HG03571 (cell line): Measurements from ENCODE around the gene ARL17B.
"Not testable (repeated sequence)": the region's sequence is repeated elsewhere in the genome, so short reads cannot be mapped to it uniquely, and the experiment has no call there.

Source experiments
- ATAC-seq: cut with Tn5 transposase; IDR thresholded peaks from one replicate; pipeline ENCODE4 v1.9.1; 2021; ENCODE audit not compliant: unreplicated experiment

Gene ARL17B

GRCh38 chr17:46290906-46291546, 70.5 kb downstream of the ARL17B start:
- ATAC-seq: peak; percentile 90

DNA sequence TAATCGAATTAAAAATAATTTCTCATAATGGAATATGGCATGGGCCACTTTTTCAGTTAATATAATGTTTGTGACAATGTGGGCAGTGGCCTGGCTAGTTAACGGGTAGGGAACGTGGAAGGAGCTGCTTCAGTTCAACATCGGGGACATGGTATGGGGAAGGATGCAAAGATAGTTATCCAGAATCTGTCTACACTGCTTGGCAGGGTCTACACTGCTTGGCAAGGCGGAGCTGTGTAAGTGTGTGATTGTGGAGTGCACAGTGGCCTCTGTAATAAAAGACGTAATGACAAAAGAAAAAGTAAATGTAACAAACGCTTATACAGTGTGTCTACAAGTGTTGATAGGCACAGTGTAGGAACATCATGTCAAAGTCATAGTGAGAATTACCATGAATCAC, 74.0 kb downstream of the ARL17B start:
- not testable (repeated sequence) for ATAC-seq

DNA sequence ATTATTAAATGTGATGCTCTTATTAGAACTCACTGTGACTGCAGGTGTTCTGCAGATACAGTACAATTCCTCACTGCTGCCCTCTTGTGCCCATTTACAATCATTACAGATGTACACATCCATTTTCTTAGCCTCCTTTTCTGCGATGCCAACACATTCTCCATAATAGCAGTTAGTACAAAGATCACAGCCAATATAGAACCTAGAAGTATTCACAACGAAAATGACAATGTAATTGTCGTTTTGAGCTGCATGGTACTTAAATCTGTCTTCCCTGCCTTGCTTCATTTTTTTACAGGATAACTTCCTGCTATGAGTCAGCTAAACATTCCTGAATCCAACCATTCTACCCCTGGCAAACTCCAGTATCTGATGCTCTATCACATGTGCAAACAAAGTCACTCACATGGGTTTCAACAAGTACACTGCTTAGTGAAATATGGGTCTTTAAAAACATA, 74.8 kb downstream of the ARL17B start:
- not testable (repeated sequence) for ATAC-seq

- not testable (repeated sequence) for ATAC-seq
Measured at GRCh38 chr17:46285500-46285899, 76.1 kb downstream of the ARL17B start.

DNA sequence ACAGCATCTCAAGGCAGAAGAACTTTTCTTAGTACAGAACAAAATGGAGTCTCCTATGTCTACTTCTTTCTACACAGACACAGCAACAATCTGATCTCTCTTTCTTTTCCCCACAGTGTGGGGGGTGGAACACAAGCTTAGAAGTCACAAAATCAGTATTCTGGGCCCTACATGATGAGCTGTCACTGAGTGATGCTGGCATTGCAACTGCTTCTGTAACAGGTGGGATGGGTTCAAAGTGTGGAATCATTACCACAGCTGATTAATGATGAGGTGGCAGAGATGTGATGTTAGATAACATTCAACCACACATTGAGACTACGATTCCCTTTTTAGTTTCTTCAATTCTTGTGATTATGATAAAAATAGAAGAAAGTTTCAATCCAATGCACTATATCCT, 77.1 kb downstream of the ARL17B start:
- not testable (repeated sequence) for ATAC-seq

- ATAC-seq: not testable (repeated sequence)
Measured at GRCh38 chr17:46282635-46283034, 78.9 kb downstream of the ARL17B start.

GRCh38 chr17:46281336-46281735, 80.2 kb downstream of the ARL17B start:
- ATAC-seq: not testable (repeated sequence)

DNA sequence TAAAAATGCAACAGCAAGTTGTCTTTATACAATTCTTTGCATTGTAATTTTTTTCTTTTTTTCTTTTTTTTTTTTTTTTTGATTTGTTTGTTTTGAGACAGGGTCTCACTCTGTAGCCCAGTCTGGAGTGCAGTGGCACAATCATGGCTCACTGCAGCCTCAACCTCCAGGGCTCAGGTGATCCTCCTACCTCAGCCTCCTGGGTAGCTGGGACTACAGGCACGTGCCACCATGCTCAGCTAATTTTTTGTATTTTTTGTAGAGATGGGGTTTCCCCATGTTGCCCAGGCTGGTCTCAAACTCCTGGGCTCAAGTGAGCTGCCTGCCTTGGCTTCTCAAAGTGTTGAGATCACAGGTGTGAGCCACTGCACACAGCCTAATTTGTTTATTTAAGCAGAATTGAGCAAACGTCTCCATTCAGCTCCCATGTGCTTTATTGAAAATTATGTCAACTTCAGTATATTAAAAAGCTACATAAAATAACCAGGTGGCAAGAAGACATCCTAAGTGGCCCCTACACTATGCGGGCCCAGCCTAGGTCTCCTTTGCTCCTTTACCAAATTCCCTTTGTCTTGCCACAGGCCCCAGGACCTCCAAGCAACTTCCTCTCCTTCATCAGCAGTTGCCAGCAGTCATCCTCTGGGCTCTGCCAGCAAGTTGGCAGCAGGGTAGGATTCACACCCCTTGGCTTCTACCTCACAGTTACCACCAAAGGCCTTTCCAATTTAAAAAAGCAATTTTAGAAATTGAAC, 84.7 kb downstream of the ARL17B start:
- not testable (repeated sequence) for ATAC-seq

- ATAC-seq: no peak
Measured at GRCh38 chr17:46274238-46274637, 87.3 kb downstream of the ARL17B start.

DNA sequence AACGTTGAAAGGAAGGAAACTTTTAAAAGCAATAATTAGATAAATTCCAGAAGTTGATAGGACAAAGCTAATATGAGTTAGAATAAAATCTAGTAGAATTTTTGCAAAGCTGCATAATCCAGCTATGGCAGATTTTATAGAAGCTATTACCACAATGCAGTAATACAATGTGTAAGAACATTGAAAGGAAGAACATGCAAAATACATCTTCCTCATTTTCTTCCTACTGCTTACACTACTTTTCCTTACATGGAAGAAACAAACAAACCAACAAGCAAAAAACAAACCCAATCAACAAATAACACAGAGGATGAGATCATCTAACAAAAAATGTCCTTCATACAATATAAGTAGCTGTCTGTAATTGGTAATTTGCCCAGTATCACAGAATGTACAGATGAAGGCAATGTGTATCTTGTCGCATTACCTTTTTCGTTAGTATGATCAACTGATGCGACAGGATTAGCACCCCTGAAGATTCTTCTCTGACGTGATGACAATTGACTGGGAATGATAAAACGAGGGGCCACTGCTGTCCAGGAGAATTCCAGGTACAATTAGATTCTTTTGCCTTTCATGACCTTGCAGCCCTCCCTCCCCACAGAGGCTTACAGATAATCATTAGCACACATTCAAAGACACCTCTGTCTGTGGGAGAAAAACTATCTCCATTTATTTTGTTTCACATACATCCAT, 87.9 kb downstream of the ARL17B start:
- no peak for ATAC-seq

DNA sequence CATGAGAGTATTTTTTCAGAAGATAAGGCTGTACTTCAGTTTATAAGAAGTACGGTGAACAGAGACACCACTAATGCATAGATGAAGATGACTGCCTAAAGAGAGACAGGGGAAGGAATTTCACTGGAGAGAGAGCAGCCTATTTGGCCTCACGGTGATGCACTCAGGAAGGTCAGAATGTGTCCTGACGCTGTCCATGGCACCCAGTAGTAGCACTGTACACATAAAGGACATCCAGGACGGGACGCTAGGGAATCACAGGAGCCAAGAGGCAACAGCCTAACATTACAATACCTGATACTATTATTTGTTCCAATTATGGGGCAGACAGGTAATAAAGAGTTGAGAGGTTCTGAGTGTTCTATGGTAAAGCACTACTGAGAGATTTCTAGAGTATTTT, 91.5 kb downstream of the ARL17B start:
- no peak for ATAC-seq

DNA sequence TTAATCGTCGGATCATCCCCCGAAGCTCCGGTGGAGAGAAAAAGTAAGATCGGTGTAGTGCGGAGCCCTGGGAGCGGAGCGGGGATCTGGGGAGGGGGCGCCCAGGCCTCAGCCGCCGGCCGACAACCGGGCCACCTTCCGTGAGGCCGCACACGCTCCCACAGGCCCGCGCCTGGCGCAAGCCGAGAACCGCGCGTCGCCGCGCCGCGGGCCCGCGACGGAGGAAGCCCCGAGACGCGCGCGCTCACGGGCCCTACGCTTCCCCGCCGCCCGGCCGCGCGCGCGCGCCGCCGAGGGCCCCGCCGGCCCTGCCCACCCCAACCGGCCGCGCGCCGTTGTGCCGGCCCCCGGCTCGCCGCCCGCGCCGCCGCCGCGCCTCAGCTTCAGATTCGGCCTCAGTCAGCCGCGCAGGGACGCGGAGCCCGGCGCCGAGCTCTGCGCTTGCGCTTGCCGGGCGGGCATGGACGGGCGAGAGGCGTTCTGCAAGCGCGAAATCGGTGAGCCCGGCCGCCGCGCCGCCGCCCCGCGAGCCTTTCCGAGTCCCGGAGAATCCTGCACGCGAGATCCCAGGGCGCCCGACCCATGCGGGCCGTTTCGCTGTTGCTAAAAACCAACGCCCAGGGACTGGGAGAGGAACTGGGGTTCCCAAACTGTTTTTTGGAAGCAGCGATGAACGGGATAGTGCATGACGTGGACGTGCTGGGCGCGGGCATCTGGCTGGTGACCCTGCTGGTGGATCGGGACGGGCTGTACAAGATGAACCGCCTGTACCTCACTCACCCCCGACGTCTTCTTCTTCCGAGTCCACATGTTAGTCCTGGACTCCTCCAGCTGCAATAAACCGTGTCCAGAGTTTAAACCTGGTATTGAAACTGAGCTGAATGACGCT, 94.7 kb downstream of the ARL17B start:
- ATAC-seq: peak; percentile 86

DNA sequence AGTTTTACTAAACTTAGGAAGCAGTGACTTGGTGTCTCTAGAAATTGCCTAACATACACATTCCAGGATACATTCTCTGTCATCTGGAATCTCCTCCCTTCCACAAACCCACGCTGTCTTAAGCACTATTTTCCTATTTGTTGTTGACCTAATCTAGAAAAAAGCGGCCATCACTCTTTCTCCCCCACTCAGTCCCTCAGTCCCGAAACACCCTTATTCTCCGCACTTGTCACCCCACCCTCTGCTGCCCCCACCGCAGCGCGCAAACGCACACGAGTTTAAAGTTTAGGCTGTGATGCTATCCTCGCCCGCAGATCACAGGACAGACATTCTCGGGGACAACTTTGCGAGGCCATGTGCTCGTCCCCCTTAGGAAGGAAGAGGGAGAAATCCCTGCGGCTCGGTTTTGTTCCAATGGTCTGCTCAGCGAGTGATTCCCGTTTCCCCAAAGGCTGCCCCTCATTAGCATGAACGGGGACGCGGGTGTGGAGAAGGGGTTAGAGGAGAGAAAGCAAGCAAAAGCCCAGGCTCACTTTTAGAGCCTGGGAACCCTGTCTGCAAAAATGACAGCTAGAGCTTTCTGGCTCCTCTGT, 95.4 kb downstream of the ARL17B start:
- ATAC-seq: peak; percentile 4

DNA sequence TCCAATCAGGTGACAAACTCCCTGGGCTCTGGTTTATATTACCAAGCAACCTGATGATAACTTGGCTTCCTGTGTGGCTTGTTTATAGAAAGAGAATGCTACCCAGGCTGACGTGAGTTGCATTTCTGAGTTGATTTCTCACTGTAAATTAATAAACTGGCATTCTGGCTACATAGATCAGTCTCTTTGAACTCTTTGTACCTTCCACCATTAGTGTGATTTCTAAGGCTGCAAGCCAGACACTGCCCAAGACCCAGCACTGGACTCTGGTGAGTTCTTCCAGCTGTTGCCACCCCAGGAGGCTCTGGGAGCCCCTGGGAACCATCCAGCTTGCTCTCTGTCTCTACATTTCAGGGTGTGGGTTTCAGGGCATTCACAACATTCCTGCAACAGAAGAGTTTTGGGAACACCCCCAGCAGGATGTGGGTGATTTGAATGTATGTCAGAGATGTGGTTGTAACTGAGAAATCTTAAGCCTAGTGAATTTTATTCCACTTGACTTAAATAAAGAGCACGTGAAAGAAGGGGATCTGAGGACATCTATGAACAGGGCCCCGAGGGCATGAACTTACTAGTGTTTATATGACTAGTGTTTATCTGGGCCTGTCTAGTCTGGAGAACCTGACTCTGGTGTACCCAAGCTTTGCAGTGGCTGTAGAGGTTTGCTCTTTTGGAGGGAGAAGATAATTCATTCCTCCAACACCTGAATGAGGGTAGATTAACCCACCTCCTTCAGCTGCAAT, 96.9 kb downstream of the ARL17B start:
- ATAC-seq: no peak

DNA sequence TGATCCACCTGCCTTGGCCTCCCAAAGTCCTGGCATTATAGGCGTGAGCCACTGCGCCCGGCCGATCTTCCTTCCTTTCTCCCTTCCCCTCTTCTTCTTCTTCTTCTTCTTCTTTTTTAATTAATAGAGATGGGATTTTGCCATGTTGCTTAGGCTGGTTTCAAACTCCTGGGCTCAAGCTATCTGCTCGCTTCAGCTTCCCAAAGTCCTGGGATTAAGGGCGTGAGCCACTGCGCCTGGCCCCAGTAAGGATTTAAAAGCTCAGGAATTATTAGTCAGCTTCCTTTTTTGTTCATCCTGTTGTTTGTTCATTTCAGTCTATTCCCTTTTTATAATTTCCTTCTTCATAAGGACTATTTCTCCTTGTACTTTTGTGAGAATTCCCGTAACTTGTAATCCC, 99.3 kb downstream of the ARL17B start:
- ATAC-seq: no peak

DNA sequence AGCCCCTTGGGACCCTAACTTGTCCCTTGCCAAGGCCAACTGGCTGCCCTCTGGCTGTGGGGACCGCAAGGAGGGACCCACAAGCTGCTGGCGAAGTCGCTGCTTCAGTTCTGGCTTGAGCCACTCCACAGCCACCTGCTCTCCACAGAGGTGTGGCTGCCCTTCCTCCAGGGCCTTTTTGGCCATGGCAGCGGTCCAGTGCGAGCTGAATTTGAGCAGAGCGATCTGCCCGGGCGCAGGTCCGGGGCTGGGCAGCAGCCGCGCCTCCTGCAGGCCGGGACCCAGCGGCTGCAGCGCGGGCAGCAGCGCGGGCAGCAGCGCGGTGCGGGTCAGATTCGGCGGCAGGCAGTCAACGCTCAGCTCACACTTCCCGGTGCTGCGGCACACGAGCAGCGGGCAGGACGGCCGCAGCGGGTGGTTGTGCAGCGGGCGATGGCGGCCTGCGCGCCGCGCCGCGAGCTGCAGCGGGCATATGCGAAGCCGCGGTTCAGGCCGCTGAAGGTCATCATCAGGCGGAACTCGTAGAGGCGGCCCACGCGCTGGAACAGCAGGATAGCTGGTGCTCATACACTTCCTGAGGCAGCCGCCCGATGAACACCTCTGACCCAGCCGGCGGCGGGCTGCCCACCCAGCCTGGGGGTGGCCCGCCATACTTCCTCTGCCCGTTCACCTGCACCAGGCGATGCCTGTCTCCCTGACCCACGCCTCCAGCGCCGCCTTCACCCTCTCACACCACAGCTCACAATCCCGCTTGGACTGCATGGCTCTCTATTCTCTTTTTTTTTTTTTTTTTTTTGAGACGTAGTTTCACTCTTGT, 101.5 kb downstream of the ARL17B start:
- not testable (repeated sequence) for ATAC-seq

DNA sequence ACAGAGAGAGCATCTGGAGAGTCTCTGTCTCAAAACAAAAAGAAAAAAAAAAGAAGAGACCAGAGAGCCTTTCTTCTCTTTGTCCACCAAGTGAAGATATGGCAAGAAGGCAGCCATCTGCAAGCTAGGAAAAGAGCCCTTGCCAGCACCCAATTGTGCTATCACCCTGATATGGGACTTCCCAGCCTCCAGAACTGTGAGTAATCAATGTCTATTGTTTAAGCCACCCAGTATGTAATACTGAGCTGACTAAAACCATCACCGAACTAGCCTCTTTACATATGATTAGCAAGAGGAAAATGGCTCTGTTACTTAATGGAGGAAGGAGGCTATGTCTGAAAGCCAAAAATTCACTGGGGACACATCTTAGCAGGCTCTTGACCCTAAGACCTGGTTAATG, 105.2 kb downstream of the ARL17B start:
- not testable (repeated sequence) for ATAC-seq

GRCh38 chr17:46254215-46254614, 107.4 kb downstream of the ARL17B start:
- not testable (repeated sequence) for ATAC-seq

- ATAC-seq: not testable (repeated sequence)
Measured at GRCh38 chr17:46253722-46254121, 107.8 kb downstream of the ARL17B start.
